Cardiac muscle cell (in vitro differentiated cells and primary cell): ENCODE measurements around the gene DNAJB13. TPM values are rescaled to one million over a fixed set of nuclear protein-coding genes. Genes with fewer than 3 reads are reported as not detected.

Experiments used
- DNase-seq, 2 donors: peaks; one replicate each; pipeline versions ENCODE4 v3.0.0 to v3.0.0-alpha.2; 2010 to 2017; ENCODE audit warnings: low read depth in 1 of 2, low spot score in 1 of 2
- H3K27ac ChIP-seq: fragments of 200-600 bp; sonication (generic); 2 replicates; pipeline ENCODE4 v1.5.1; 2016
- H3K27me3 ChIP-seq: fragments of 200-600 bp; sonication (generic); 2 replicates; pipeline ENCODE4 v1.6.0; 2016; ENCODE audit warnings: control low read depth
- H3K36me3 ChIP-seq: fragments of 200-600 bp; sonication (generic); 2 replicates; pipeline ENCODE4 v1.5.1; 2016; ENCODE audit warnings: control low read depth
- H3K4me1 ChIP-seq: fragments of 200-600 bp; sonication (generic); 2 replicates; pipeline ENCODE4 v1.8.1; 2017; ENCODE audit warnings: low read depth, mild to moderate bottlenecking, mixed run types
- H3K4me3 ChIP-seq: fragments of 200-600 bp; sonication (generic); 2 replicates; pipeline ENCODE4 v1.5.1; 2016; ENCODE audit warnings: mild to moderate bottlenecking
- H3K9me3 ChIP-seq: fragments of 200-600 bp; sonication (generic); 2 replicates; pipeline ENCODE4 v1.5.1; 2017; ENCODE audit warnings: low read depth, mild to moderate bottlenecking, control low read depth
- polyA plus RNA-seq: library from polyadenylated mRNA; unstranded; fragments of >200 nt; fragmentation: Nextera tagmentation; extraction: Ambion mirVana; gene quantifications from 2 replicates; pipeline ENCODE4 v1.2.1, GENCODE V29; 2016
- total RNA-seq: library from RNA; depleted of rRNA; stranded (reverse); fragments of >200 nt; gene quantifications from 2 replicates; pipeline ENCODE4 v1.2.3, GENCODE V29; 2016
- TF ChIP-seq, protein P1 (sequence below): IDR thresholded peaks from 2 replicates; pipeline ENCODE4 v1.5.1; 2012; ENCODE audit warnings: low read depth, mild to moderate bottlenecking, low read length

Gene DNAJB13
- total and polyA plus RNA-seq, 2 experiments from 2014 or later = 0.24 TPM; not detected in 1

DNA sequence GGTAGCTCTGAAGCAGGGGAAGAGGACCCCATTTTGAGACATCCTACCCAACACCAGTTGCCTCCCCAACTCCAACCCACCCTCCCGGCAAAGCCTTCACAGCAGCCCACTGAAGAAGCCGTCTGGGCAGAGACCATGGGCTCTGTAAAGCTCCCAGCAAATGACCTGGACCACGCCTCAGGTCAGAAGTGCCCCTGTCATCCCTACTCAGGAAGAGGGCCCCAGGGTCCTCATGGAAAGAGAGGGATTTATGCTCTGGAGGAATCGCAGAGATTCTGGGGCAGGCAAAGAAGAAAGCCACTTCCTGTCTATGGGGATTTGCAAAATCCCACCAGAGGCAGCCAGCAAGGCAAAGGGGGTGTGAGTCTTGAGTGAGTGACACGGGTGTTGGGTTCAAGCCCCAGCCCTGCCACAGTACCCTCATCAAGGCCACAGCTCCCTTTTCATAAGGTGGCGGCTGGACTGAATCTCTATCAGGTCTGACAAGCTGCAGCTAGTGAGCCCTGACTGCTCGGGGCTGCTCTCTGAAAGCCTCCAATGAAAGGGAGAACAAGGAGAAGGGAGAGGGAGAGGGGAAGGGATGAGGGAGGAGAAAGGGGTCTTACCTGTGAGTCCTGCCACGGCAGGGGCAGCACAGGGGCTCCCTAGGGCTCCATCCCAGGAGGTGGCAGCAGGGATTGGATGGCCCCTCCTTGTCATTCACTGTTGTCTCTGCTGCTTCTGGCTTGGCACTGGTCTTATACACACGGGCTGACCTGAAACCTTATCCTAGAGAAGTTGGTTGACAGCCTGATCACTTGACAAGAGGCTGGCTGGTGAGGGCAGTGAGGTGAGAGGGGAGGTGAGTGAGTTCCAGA is 57.8 kb downstream of the DNAJB13 start, which contains the start of gene UCP3:
Gene UCP3, minus strand, starts transcription at position 713 of the 857 bp plus-strand sequence. CDS start 2,043 bp downstream, outside the sequence.
- Histone ChIP-seq H3K27ac (peak within 1 kb of the TSS; percentile 82), H3K4me3 (no peak within 1 kb of the TSS), H3K27me3 (no peaks in the 10 kb centered on the region), H3K36me3 (no peaks in the 10 kb centered on the region), H3K4me1 (peaks cover 36% of the 10 kb centered on the region), H3K9me3 (no peaks in the 10 kb centered on the region)
- peak in 1 of 2 donors; percentile 35 for DNase-seq
- TF ChIP-seq, protein P1, sequence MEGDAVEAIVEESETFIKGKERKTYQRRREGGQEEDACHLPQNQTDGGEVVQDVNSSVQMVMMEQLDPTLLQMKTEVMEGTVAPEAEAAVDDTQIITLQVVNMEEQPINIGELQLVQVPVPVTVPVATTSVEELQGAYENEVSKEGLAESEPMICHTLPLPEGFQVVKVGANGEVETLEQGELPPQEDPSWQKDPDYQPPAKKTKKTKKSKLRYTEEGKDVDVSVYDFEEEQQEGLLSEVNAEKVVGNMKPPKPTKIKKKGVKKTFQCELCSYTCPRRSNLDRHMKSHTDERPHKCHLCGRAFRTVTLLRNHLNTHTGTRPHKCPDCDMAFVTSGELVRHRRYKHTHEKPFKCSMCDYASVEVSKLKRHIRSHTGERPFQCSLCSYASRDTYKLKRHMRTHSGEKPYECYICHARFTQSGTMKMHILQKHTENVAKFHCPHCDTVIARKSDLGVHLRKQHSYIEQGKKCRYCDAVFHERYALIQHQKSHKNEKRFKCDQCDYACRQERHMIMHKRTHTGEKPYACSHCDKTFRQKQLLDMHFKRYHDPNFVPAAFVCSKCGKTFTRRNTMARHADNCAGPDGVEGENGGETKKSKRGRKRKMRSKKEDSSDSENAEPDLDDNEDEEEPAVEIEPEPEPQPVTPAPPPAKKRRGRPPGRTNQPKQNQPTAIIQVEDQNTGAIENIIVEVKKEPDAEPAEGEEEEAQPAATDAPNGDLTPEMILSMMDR = no peak

GRCh38 chr11:74009230-74009547 is 58.4 kb downstream of the DNAJB13 start:
- Histone ChIP-seq H3K36me3 (no peaks in the 10 kb centered on the region), H3K27ac (peak overlapping the region; percentile 82), H3K4me3 (no peak overlapping the region), H3K4me1 (peaks cover 36% of the 10 kb centered on the region), H3K27me3 (no peaks in the 10 kb centered on the region), H3K9me3 (no peaks in the 10 kb centered on the region)
- no peak for DNase-seq
- TF ChIP-seq, protein P1 = no peak

- Histone ChIP-seq H3K36me3 (no peaks in the 10 kb centered on the region), H3K9me3 (no peaks in the 10 kb centered on the region), H3K27ac (peak overlapping the region; percentile 82), H3K4me3 (no peak overlapping the region), H3K27me3 (no peaks in the 10 kb centered on the region), H3K4me1 (peaks cover 36% of the 10 kb centered on the region)
- no peak for DNase-seq
- TF ChIP-seq, protein P1 = no peak
Measured at GRCh38 chr11:74009675-74010305, 59.0 kb downstream of the DNAJB13 start.

GRCh38 chr11:74010306-74011300 is 59.8 kb downstream of the DNAJB13 start:
- no peaks in the 10 kb centered on the region for H3K9me3 ChIP-seq
- peak overlapping the region; percentile 82 for H3K27ac ChIP-seq
- H3K4me3 ChIP-seq = no peak overlapping the region
- peaks cover 36% of the 10 kb centered on the region for H3K4me1 ChIP-seq
- DNase-seq = peak in 1 of 2 donors; percentile 23
- no peaks in the 10 kb centered on the region for H3K27me3 ChIP-seq
- TF ChIP-seq, protein P1 = no peak
- H3K36me3 ChIP-seq = no peaks in the 10 kb centered on the region
